Ovary (tissue), 9 donors: ENCODE data around the gene NCAN. TPM values are rescaled to one million over a fixed set of nuclear protein-coding genes. Genes with fewer than 3 reads are reported as not detected.

Experiments used
- DNase-seq, 5 donors: peaks; one replicate each; pipeline ENCODE4 v3.0.0-alpha.2; 2019 to 2020
- H3K27ac ChIP-seq, 2 donors: fragments of 200-600 bp; one replicate each; pipeline versions ENCODE4 v1.5.1 to v1.8.0; 2019 to 2022
- H3K27me3 ChIP-seq: fragments of 200-600 bp; one replicate; pipeline ENCODE4 v1.8.0; 2022
- H3K36me3 ChIP-seq: fragments of 200-600 bp; sonication (generic); one replicate; pipeline ENCODE4 v1.5.1; 2019
- H3K4me1 ChIP-seq: one replicate; pipeline ENCODE4 v1.8.1; 2013; ENCODE audit warnings: mild to moderate bottlenecking, moderate library complexity; ENCODE audit not compliant: insufficient read depth
- H3K4me3 ChIP-seq: fragments of 200-600 bp; sonication (generic); one replicate; pipeline ENCODE4 v1.5.1; 2017
- H3K9me3 ChIP-seq, 2 donors: fragments of 200-600 bp in 1 of 2; sonication (generic) in 1 of 2; one replicate each; pipeline versions ENCODE4 v1.5.1 to v1.8.1; 2013 to 2019; ENCODE audit warnings: mild to moderate bottlenecking in 1 of 2, moderate library complexity in 1 of 2
- EP300 ChIP-seq: sonication (generic); formaldehyde crosslinking; IDR thresholded peaks from one replicate; pipeline ENCODE4 v1.6.1; 2017; ENCODE audit warnings: antibody characterized with exemption
- POLR2A ChIP-seq: fragments of 450-650 bp; IDR thresholded peaks from one replicate; pipeline ENCODE4 v1.6.1; 2017; ENCODE audit warnings: antibody characterized with exemption, mild to moderate bottlenecking, moderate library complexity
- WGBS, 3 donors: extraction: QIAGEN DNeasy Blood & Tissue Kit in 1 of 3; methylation state at CpG; one replicate each; pipeline versions ENCODE4 v1.1.5 to v1.1.7; 2013 to 2017; 5-methylcytosine and 5-hydroxymethylcytosine counted together
- intact Hi-C, 4 donors: fragments of 100-400 bp; cut with DNase I; formaldehyde crosslinking; loops; one replicate each; pipeline versions ENCODE4 v1.11.0 to v1.15.1; 2022 to 2023
- polyA plus RNA-seq, 2 donors: library from polyadenylated mRNA; stranded (reverse); fragments of 200-250 nt in 1 of 2; fragments of 350-450 nt in 1 of 2; fragmentation: Illumina TruSeq in 1 of 2; extraction: RNeasy Lipid Tissue Mini Kit (QIAGEN cat#74804) in 1 of 2; gene quantifications; one replicate each; pipeline ENCODE4 v1.2.3, GENCODE V29; 2013 to 2014
- total RNA-seq, 7 donors: library from RNA; depleted of rRNA in 2 of 7; stranded (reverse); fragments of >200 nt in 2 of 7; fragmentation: NEBNext Ultra II Directional in 3 of 7; extraction: Animal tissue kit (Norgen Biotek cat#: 25700) in 3 of 7; gene quantifications; one replicate each; pipeline versions ENCODE4 v1.1.0 to v1.2.4, GENCODE V29; 2016 to 2023
- TF ChIP-seq, protein P1 (sequence below), 3 donors: fragments of 450-650 bp in 2 of 3; fragments of 200-600 bp in 1 of 3; IDR thresholded peaks; one replicate each; pipeline versions ENCODE4 v1.5.1 to v1.8.0; 2016 to 2022; ENCODE audit warnings: antibody characterized with exemption in 3 of 3, mild to moderate bottlenecking in 1 of 3
- donor health status: DM: no; HTN: no; CAD: no; lungs with moderate emphysema.
- donor health status: DM: no; HTN: no; CAD: no.
- donor health status: Bipolar disorder and iron deficiency.
- donor health status: DM: yes; HTN: yes; CAD: no.
- donor health status: DM: no; HTN: no; CAD: no.
- donor health status: DM: yes; HTN: yes; CAD: no.

The NCAN gene
- total and polyA plus RNA-seq, 9 donors, result not detected

DNA sequence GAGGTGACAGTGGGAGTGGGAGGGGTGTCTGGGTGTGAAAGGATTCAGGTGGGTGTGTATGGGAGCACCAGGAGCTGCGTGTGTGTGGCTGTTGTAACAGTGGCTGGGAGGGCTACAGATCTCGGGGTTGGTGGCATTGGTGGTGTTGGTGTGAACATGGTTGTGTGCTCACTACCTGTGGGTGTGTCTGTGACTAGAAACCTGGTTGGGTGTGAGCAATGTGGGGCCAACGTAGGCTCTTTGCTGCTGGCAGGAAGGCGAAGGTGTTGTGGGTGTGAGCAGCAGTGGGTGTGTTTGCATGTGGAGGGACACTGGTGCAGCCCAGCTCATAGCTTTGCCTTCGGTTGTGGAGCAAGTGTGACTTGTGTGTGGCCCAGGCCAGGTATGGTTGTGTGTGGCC is 4.8 kb upstream of the NCAN start:
- intact Hi-C loops, result no loop called here

DNA sequence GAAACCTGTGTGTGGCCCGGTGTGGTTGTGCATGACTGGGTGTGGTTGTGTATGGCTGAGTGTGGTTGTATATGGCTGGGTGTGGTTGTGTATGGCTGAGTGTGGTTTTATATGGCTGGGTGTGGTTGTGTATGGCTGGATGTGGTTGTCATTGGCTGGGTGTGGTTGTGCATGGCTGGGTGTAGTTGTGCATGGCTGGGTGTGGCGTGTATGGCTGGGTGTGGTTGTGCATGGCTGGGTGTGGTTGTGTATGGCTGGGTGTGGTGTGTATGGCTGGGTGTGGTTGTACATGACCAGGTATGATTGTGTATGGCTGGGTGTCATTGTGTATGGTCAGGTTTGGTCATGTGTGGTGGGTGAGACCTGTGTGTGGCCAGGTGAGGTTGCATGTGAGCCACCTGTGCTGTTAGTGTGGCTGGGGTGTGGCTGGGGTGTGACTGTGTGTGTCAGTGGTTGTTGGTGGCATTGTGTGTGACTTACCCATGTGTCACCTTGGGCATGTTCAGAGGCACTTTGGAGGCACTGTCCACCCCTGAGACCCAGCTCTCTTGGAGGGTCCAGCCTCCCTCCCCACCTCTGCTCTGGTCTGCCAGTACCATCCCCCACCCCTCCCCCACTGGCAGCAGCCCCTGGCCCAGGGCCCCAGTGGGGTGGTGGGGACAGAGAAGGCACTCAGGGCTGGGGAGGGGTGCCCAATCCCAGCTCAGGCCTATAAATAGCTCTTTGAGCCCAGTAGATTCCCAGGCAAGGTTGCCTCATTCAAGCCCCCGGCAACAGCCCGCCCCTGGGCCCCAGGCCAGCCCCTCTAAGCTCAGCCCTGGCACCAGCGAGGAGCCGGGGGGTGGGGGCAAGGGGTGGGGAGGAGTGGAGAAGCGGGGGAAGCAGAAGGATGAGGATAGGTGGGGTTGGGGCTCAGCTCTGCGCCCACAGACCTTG is 3.9 kb upstream of the NCAN start:
- no peak overlapping the region for H3K27ac ChIP-seq
- no peaks in the 10 kb centered on the region for H3K9me3 ChIP-seq
- H3K4me3 ChIP-seq, result no peak overlapping the region
- H3K27me3 ChIP-seq, result no peaks in the 10 kb centered on the region
- TF ChIP-seq, protein P1, sequence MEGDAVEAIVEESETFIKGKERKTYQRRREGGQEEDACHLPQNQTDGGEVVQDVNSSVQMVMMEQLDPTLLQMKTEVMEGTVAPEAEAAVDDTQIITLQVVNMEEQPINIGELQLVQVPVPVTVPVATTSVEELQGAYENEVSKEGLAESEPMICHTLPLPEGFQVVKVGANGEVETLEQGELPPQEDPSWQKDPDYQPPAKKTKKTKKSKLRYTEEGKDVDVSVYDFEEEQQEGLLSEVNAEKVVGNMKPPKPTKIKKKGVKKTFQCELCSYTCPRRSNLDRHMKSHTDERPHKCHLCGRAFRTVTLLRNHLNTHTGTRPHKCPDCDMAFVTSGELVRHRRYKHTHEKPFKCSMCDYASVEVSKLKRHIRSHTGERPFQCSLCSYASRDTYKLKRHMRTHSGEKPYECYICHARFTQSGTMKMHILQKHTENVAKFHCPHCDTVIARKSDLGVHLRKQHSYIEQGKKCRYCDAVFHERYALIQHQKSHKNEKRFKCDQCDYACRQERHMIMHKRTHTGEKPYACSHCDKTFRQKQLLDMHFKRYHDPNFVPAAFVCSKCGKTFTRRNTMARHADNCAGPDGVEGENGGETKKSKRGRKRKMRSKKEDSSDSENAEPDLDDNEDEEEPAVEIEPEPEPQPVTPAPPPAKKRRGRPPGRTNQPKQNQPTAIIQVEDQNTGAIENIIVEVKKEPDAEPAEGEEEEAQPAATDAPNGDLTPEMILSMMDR (IDR thresholded peaks at IDR 0.05), result no peak
- TF ChIP-seq POLR2A (no peak), EP300 (no peak)
- H3K36me3 ChIP-seq, result no peaks in the 10 kb centered on the region
- no peak for DNase-seq
- intact Hi-C loops, result no loop called here
- 44 to 50% (median 48%) methylated on average over 7 to 8 of the region's 8 CpGs for WGBS, 3 donors
- H3K4me1 ChIP-seq, result no peaks in the 10 kb centered on the region

More for the DNA sequence above, 4.8 kb upstream of the NCAN start:
- Histone ChIP-seq H3K9me3 (no peaks in the 10 kb centered on the region), H3K4me3 (no peak overlapping the region), H3K4me1 (peaks cover 3% of the 10 kb centered on the region), H3K27ac (no peak overlapping the region), H3K36me3 (no peaks in the 10 kb centered on the region), H3K27me3 (no peaks in the 10 kb centered on the region)
- no peak for DNase-seq
- 56 to 70% (median 59%) methylated on average over 5 of the region's 5 CpGs for WGBS, 3 donors
- TF ChIP-seq POLR2A, result no peak
- TF ChIP-seq EP300, result no peak
- TF ChIP-seq, protein P1 (IDR thresholded peaks at IDR 0.05), result no peak

DNA sequence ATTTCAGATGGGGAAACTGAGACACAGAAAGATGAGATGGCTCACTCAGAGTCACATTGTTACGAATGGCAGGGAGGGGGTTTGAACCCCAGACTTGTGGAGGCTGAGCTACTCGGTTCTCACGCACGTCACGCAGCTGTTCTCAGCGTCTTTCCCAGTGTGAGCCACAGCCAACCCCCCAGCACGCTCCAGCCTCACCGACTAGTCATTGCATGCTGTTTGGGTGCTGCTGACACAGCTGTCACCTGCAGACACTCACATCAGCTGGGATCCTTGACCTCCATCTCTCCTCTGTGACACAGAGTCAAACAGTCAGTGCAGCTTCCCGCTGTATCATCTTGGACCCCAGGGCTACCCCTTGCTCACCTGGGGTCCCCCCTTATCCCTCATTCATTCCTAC is 2.4 kb upstream of the NCAN start:
- TF ChIP-seq, protein P1 (IDR thresholded peaks at IDR 0.05), result no peak
- no peak for TF ChIP-seq EP300
- no peak for TF ChIP-seq POLR2A
- Histone ChIP-seq H3K27me3 (no peaks in the 10 kb centered on the region), H3K4me1 (no peaks in the 10 kb centered on the region), H3K36me3 (no peaks in the 10 kb centered on the region), H3K27ac (no peak overlapping the region), H3K9me3 (no peaks in the 10 kb centered on the region), H3K4me3 (no peak overlapping the region)
- no peak for DNase-seq
- intact Hi-C loops, result no loop called here
- 53 to 66% (median 56%) methylated on average over 9 of the region's 9 CpGs for WGBS, 3 donors

DNA sequence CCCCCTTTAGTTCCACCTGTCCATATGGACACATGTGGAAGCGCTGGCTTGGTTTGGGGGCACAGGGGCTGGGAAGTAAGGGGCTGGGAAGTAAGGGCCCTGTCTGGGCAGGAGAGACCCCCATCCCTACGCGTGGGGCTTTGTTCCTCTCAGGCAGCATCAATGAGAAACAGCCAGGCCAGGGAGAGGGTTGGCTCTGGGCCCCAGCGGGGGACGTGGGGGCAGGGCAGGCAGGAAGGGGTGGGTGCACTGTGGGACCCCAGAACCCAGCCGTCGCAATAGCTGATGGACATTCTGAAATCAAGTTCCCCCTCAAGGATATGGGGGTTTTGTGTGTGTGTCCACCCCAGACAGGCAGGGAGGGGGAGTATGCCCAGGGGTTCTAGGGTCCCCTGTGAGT is 1.2 kb downstream of the NCAN start:
- no peaks in the 10 kb centered on the region for H3K27me3 ChIP-seq

More for the DNA sequence above, 1.2 kb downstream of the NCAN start:
- Histone ChIP-seq H3K4me1 (no peaks in the 10 kb centered on the region), H3K9me3 (no peaks in the 10 kb centered on the region), H3K36me3 (no peaks in the 10 kb centered on the region), H3K27ac (no peak overlapping the region), H3K4me3 (no peak overlapping the region)
- TF ChIP-seq POLR2A (no peak), EP300 (no peak)
- TF ChIP-seq, protein P1 (IDR thresholded peaks at IDR 0.05), result no peak
- intact Hi-C loops, result no loop called here
- 0 to 10% (median 7%) methylated on average over 5 to 7 of the region's 7 CpGs for WGBS, 3 donors
- DNase-seq, result no peak
